WI38 (cell line): ENCODE results near the gene UPF3A.
"Not testable (repeated sequence)": the region's sequence is repeated elsewhere in the genome, so short reads cannot be mapped to it uniquely, and the experiment has no call there.

Source experiments
- H3K4me3 ChIP-seq: 2 replicates; pipeline ENCODE4 v1.5.1; 2011; ENCODE audit warnings: low read depth, mild to moderate bottlenecking, control low read depth, low read length
- CTCF ChIP-seq: IDR thresholded peaks from 2 replicates; pipeline ENCODE4 v1.5.1; 2012; ENCODE audit warnings: low read depth, mild to moderate bottlenecking, control low read depth, low read length

UPF3A gene

GRCh38 chr13:114263578-114263977 lies 17.8 kb upstream of the UPF3A start:
- H3K4me3 ChIP-seq: no peak overlapping the region
- no peak for TF ChIP-seq CTCF

- not testable (repeated sequence) for H3K4me3 ChIP-seq
Observed at GRCh38 chr13:114264313-114264712, 17.1 kb upstream of the UPF3A start.

GRCh38 chr13:114264886-114265611 lies 16.4 kb upstream of the UPF3A start:
- no peak for TF ChIP-seq CTCF
- H3K4me3 ChIP-seq: no peak overlapping the region

- no peak overlapping the region for H3K4me3 ChIP-seq
- TF ChIP-seq CTCF: no peak
Observed at GRCh38 chr13:114266241-114266640, 15.2 kb upstream of the UPF3A start.

- no peak for TF ChIP-seq CTCF
- H3K4me3 ChIP-seq: no peak overlapping the region
Observed at GRCh38 chr13:114268344-114269280, 12.8 kb upstream of the UPF3A start.

- H3K4me3 ChIP-seq: no peak overlapping the region
- no peak for TF ChIP-seq CTCF
Observed at GRCh38 chr13:114269281-114269770, 12.1 kb upstream of the UPF3A start.

- H3K4me3 ChIP-seq: no peak overlapping the region
- no peak for TF ChIP-seq CTCF
Observed at GRCh38 chr13:114272977-114273376, 8.4 kb upstream of the UPF3A start.
